Activated B cell treated with CpG ODN at 0.5 μM for 24 hours (primary cell): Measurements from ENCODE around the gene ACO1. TPM values are rescaled to one million over a fixed set of nuclear protein-coding genes. Genes with fewer than 3 reads are reported as not detected.

ENCODE experiments used
- ATAC-seq: fragments of 200-7000 bp; cut with Tn5 transposase; one replicate; pipeline ENCODE4 v1.10.0; 2021; ENCODE audit warnings: low read depth, mild to moderate bottlenecking, moderate library complexity
- CTCF ChIA-PET: fragments of 350-600 bp; sonication (Branson Sonifier 250); formaldehyde crosslinking; loops from one replicate; lab custom pipeline; 2021; ENCODE audit warnings: antibody characterized with exemption; lab: Charles Lee
- POLR2A ChIA-PET: fragments of 350-600 bp; sonication (Branson Sonifier 250); formaldehyde crosslinking; loops from one replicate; lab custom pipeline; 2021; ENCODE audit warnings: antibody characterized with exemption; lab: Charles Lee
- DNase-seq: peaks from one replicate; pipeline ENCODE4 v3.0.0; 2022
- H3K27ac Mint-ChIP-seq: one replicate; pipeline ENCODE4 v1.8.0; 2020; ENCODE audit warnings: mixed read lengths
- H3K27me3 Mint-ChIP-seq: one replicate; pipeline ENCODE4 v1.8.0; 2021; ENCODE audit warnings: mixed read lengths
- H3K36me3 Mint-ChIP-seq: one replicate; pipeline ENCODE4 v1.8.0; 2021; ENCODE audit warnings: low read depth, mixed read lengths
- H3K4me1 Mint-ChIP-seq: one replicate; pipeline ENCODE4 v1.8.0; 2021; ENCODE audit warnings: mixed read lengths
- H3K4me3 Mint-ChIP-seq: one replicate; pipeline ENCODE4 v1.8.0; 2020; ENCODE audit warnings: mild to moderate bottlenecking, mixed read lengths
- H3K9me3 Mint-ChIP-seq: one replicate; pipeline ENCODE4 v1.8.0; 2020; ENCODE audit warnings: mixed read lengths
- CTCF ChIP-seq: fragments of 200-600 bp; IDR thresholded peaks from one replicate; pipeline ENCODE4 v1.8.0; 2022; ENCODE audit warnings: antibody characterized with exemption, mild to moderate bottlenecking
- intact Hi-C: fragments of 100-400 bp; cut with micrococcal nuclease; formaldehyde crosslinking; loops from one replicate; pipeline ENCODE4 v1.15.1; 2024
- total RNA-seq: library from RNA; stranded (reverse); gene quantifications from 2 replicates; pipeline ENCODE4 v1.2.3, GENCODE V29; 2022

ACO1 gene
- total RNA-seq, 1 donor from 2014 or later = 10.4 TPM

- Mint-ChIP-seq H3K36me3 (peaks cover 73% of the 10 kb centered on the region), H3K4me1 (no peaks in the 10 kb centered on the region), H3K9me3 (no peaks in the 10 kb centered on the region), H3K4me3 (no peak overlapping the region), H3K27ac (no peak overlapping the region), H3K27me3 (no peaks in the 10 kb centered on the region)
- ATAC-seq (no peak), DNase-seq (no peak)
- CTCF ChIA-PET = no interaction called here
- TF ChIP-seq CTCF = no peak
- intact Hi-C loops = no loop called here
- POLR2A ChIA-PET = no interaction called here
These were observed 106.2 kb downstream of the ACO1 start for GRCh38 chr9:32490601-32491000.

GRCh38 chr9:32497921-32498320 lies 113.5 kb downstream of the ACO1 start:
- peaks cover 64% of the 10 kb centered on the region for H3K36me3 Mint-ChIP-seq
- H3K27ac Mint-ChIP-seq = no peak overlapping the region
- POLR2A ChIA-PET = no interaction called here
- intact Hi-C loops = no loop called here
- no peak overlapping the region for H3K4me3 Mint-ChIP-seq
- H3K27me3 Mint-ChIP-seq = no peaks in the 10 kb centered on the region
- no peak for TF ChIP-seq CTCF
- H3K4me1 Mint-ChIP-seq = no peaks in the 10 kb centered on the region
- no peaks in the 10 kb centered on the region for H3K9me3 Mint-ChIP-seq
- ATAC-seq (no peak), DNase-seq (no peak)
- CTCF ChIA-PET = no interaction called here

GRCh38 chr9:32500768-32501167 lies 116.3 kb downstream of the ACO1 start:
- Mint-ChIP-seq H3K9me3 (no peaks in the 10 kb centered on the region), H3K27ac (no peak overlapping the region), H3K4me1 (no peaks in the 10 kb centered on the region), H3K36me3 (peaks cover 55% of the 10 kb centered on the region), H3K27me3 (no peaks in the 10 kb centered on the region), H3K4me3 (no peak overlapping the region)
- ChIA-PET POLR2A (no interaction called here), CTCF (no interaction called here)
- intact Hi-C loops = no loop called here
- DNase-seq (no peak), ATAC-seq (no peak)
- TF ChIP-seq CTCF = no peak

GRCh38 chr9:32501868-32502267 lies 117.4 kb downstream of the ACO1 start:
- DNase-seq (no peak), ATAC-seq (no peak)
- POLR2A ChIA-PET = no interaction called here
- TF ChIP-seq CTCF = no peak
- Mint-ChIP-seq H3K4me1 (no peaks in the 10 kb centered on the region), H3K4me3 (no peak overlapping the region), H3K27me3 (no peaks in the 10 kb centered on the region), H3K27ac (no peak overlapping the region), H3K9me3 (no peaks in the 10 kb centered on the region), H3K36me3 (peaks cover 44% of the 10 kb centered on the region)
- CTCF ChIA-PET = no interaction called here
- intact Hi-C loops = no loop called here

GRCh38 chr9:32502464-32502863 lies 118.0 kb downstream of the ACO1 start:
- intact Hi-C loops = no loop called here
- no peaks in the 10 kb centered on the region for H3K4me1 Mint-ChIP-seq

More at GRCh38 chr9:32502464-32502863, 118.0 kb downstream of the ACO1 start:
- no peaks in the 10 kb centered on the region for H3K27me3 Mint-ChIP-seq
- POLR2A ChIA-PET = no interaction called here
- no peaks in the 10 kb centered on the region for H3K9me3 Mint-ChIP-seq
- no peak overlapping the region for H3K4me3 Mint-ChIP-seq
- TF ChIP-seq CTCF = no peak
- CTCF ChIA-PET = no interaction called here
- DNase-seq = no peak
- ATAC-seq = no peak
- H3K27ac Mint-ChIP-seq = no peak overlapping the region
- peaks cover 39% of the 10 kb centered on the region for H3K36me3 Mint-ChIP-seq
